Mesothelial cell of epicardium (in vitro differentiated cells): ENCODE results near the gene ALX4. TPM values are rescaled to one million over a fixed set of nuclear protein-coding genes. Genes with fewer than 3 reads are reported as not detected.

Experiments used
- DNase-seq, 2 experiments: peaks; one replicate each; pipeline ENCODE4 v3.0.0; 2021; ENCODE audit warnings: low spot score in 2 of 2; ENCODE audit not compliant: unreplicated experiment in 2 of 2
- H3K27ac Mint-ChIP-seq: 2 replicates; pipeline ENCODE4 v1.8.0; 2021; ENCODE audit warnings: mixed read lengths
- H3K27me3 Mint-ChIP-seq: 2 replicates; pipeline ENCODE4 v1.8.0; 2021; ENCODE audit warnings: low read depth, mixed read lengths
- H3K36me3 Mint-ChIP-seq: 2 replicates; pipeline ENCODE4 v1.8.0; 2021; ENCODE audit warnings: mixed read lengths
- H3K4me1 Mint-ChIP-seq: 2 replicates; pipeline ENCODE4 v1.8.0; 2021; ENCODE audit warnings: mixed read lengths
- H3K4me3 Mint-ChIP-seq: 2 replicates; pipeline ENCODE4 v1.8.0; 2021; ENCODE audit warnings: mild to moderate bottlenecking, moderate library complexity, mixed read lengths
- H3K9me3 Mint-ChIP-seq: 2 replicates; pipeline ENCODE4 v1.8.0; 2021; ENCODE audit warnings: mixed read lengths
- total RNA-seq: library from RNA; stranded (reverse); gene quantifications from 3 replicates; pipeline ENCODE4 v1.2.1, GENCODE V29; 2021
- TF ChIP-seq, protein P1 (sequence below): fragments of 200-600 bp; sonication (generic); IDR thresholded peaks from one replicate; pipeline ENCODE4 v1.5.0; 2021; ENCODE audit warnings: antibody characterized with exemption; ENCODE audit not compliant: unreplicated experiment

The ALX4 gene
- total RNA-seq, 1 donor from 2014 or later: 5.5 TPM

- TF ChIP-seq, protein P1, sequence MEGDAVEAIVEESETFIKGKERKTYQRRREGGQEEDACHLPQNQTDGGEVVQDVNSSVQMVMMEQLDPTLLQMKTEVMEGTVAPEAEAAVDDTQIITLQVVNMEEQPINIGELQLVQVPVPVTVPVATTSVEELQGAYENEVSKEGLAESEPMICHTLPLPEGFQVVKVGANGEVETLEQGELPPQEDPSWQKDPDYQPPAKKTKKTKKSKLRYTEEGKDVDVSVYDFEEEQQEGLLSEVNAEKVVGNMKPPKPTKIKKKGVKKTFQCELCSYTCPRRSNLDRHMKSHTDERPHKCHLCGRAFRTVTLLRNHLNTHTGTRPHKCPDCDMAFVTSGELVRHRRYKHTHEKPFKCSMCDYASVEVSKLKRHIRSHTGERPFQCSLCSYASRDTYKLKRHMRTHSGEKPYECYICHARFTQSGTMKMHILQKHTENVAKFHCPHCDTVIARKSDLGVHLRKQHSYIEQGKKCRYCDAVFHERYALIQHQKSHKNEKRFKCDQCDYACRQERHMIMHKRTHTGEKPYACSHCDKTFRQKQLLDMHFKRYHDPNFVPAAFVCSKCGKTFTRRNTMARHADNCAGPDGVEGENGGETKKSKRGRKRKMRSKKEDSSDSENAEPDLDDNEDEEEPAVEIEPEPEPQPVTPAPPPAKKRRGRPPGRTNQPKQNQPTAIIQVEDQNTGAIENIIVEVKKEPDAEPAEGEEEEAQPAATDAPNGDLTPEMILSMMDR: no peak
- H3K27me3 Mint-ChIP-seq: peaks cover 100% of the 10 kb centered on the region
- no peaks in the 10 kb centered on the region for H3K36me3 Mint-ChIP-seq
- H3K9me3 Mint-ChIP-seq: no peaks in the 10 kb centered on the region
- DNase-seq: no peak
- H3K4me3 Mint-ChIP-seq: no peak overlapping the region
- no peak overlapping the region for H3K27ac Mint-ChIP-seq
- peaks cover 14% of the 10 kb centered on the region for H3K4me1 Mint-ChIP-seq
Measured at GRCh38 chr11:44320289-44320973, 10.5 kb upstream of the ALX4 start.

DNA sequence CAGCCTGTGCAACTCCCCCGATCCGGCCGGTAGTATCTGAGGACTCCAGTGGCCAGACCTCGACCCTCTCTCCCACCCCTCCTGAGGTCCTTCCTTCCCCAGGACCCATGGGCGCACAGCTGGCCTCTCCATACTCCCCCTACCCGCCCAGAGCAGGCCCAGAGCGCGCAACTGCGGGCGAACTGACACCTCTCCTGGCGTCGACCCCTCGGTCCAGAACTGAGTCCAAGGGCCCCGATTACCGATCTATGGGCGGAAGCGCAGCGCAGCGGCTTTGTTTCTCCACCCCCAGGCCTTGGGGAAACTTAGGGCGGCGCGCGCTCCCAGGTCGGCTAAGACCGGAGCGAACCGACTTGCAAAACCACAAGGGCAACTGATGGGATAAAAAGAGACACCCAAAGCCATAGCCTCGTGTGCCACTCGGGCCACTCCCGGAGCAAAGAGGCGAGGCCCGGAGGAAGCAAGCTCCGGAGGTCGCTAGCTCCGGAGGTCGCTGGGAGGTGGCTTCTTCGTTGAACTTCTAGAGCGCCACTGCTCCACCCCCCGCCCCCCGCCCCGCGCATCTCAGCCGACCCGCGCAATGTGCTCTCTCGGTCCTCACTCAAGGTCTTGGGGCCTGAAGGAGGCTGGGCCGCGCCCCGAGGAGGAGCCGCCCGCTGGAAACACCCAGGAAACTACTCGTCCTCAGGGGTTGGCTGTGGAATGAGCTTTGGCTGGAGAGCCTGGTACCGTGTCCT is 9.8 kb upstream of the ALX4 start:
- TF ChIP-seq, protein P1: no peak
- no peak for DNase-seq
- H3K4me3 Mint-ChIP-seq: peak overlapping the region; percentile 53
- peaks cover 100% of the 10 kb centered on the region for H3K27me3 Mint-ChIP-seq
- no peaks in the 10 kb centered on the region for H3K9me3 Mint-ChIP-seq
- peaks cover 14% of the 10 kb centered on the region for H3K4me1 Mint-ChIP-seq
- H3K36me3 Mint-ChIP-seq: no peaks in the 10 kb centered on the region
- no peak overlapping the region for H3K27ac Mint-ChIP-seq

GRCh38 chr11:44319170-44319551 is 9.2 kb upstream of the ALX4 start:
- Mint-ChIP-seq H3K27ac (no peak overlapping the region), H3K9me3 (no peaks in the 10 kb centered on the region), H3K4me1 (peaks cover 14% of the 10 kb centered on the region), H3K36me3 (no peaks in the 10 kb centered on the region), H3K27me3 (peaks cover 100% of the 10 kb centered on the region), H3K4me3 (peak overlapping the region; percentile 53)
- DNase-seq: no peak
- TF ChIP-seq, protein P1: no peak

DNA sequence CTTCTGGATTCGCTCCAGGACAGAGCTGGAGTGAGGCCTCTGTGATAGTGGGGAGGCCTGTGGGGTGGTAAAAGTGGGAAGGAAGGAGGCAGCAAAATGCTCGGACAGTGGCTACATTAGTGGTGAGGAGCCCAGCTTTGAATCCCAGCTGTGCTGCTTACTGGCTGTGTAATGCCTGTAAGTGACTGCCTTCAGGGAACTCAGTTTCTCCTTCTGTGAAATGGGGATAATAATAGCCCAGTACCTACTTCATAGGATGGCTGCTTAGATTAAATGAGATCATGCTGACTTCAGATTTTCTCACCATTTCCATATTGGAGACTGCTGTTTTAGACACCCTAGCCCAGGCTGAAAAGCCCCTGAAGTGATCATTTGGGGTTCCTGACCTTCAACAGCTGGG is 8.4 kb upstream of the ALX4 start:
- peaks cover 100% of the 10 kb centered on the region for H3K27me3 Mint-ChIP-seq
- peaks cover 14% of the 10 kb centered on the region for H3K4me1 Mint-ChIP-seq
- TF ChIP-seq, protein P1: no peak
- H3K4me3 Mint-ChIP-seq: no peak overlapping the region
- no peak for DNase-seq
- H3K27ac Mint-ChIP-seq: no peak overlapping the region
- no peaks in the 10 kb centered on the region for H3K9me3 Mint-ChIP-seq
- no peaks in the 10 kb centered on the region for H3K36me3 Mint-ChIP-seq

GRCh38 chr11:44316659-44317240 is 6.8 kb upstream of the ALX4 start:
- H3K9me3 Mint-ChIP-seq: no peaks in the 10 kb centered on the region
- H3K4me1 Mint-ChIP-seq: peaks cover 14% of the 10 kb centered on the region
- TF ChIP-seq, protein P1: no peak
- DNase-seq: no peak
- H3K4me3 Mint-ChIP-seq: peak overlapping the region; percentile 65
- H3K27ac Mint-ChIP-seq: no peak overlapping the region
- H3K27me3 Mint-ChIP-seq: peaks cover 100% of the 10 kb centered on the region
- H3K36me3 Mint-ChIP-seq: no peaks in the 10 kb centered on the region
